ENCODE results near the gene CYP4F22. TPM values are rescaled to one million over a fixed set of nuclear protein-coding genes. Genes with fewer than 3 reads are reported as not detected.
A peak's percentile ranks its signal among the peaks of the same experiment; 100 is the strongest.
"Not testable (repeated sequence)": the region's sequence is repeated elsewhere in the genome, so short reads cannot be mapped to it uniquely, and the experiment has no call there.

Gene CYP4F22
- total RNA-seq, 2 donors from 2014 or later: not detected

DNA sequence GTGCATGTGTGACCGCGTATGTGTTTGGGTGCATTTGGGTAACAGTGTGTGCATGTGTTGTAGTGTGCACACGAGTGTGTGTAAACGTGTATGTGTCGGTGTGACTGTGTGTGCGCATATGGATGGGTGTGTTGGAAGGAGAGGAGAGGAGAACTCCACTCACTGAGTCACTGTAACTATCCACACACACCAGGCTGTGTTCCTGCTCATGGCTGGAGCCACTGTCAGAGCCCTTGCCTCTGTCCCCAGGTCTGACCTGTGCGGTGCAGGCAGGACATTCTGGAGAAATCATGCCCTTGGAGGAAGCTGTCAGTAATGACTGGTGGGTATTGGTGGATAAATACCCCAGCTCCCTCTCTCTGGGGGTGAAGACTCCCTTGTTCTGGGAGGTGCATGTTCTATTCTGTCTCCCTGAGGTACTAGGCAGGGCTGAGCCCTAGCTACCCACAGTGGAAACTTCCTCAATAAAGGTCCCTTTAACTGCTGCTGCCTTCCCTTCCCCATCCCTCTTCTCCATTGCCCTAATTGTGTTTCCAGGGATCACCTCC is 48.4 kb downstream of the CYP4F22 start:
- intact Hi-C loops (cut with DNase I): loop anchor here (1.0 to 10.0 kb wide), 7 partner anchors 102 to 464 kb away; no protein-coding TSS in a partner anchor
- ATAC-seq (no peak), DNase-seq (no peak)

GRCh38 chr19:15557223-15557622 is 48.9 kb downstream of the CYP4F22 start:
- no peak for ATAC-seq
- intact Hi-C loops (cut with DNase I): loop anchor here (2.0 to 10.0 kb wide), 6 partner anchors 102 to 465 kb away; no protein-coding TSS in a partner anchor
- no peak for DNase-seq

GRCh38 chr19:15562145-15562544 is 53.8 kb downstream of the CYP4F22 start:
- intact Hi-C loops (cut with DNase I): no loop called here
- no peak for ATAC-seq
- DNase-seq: no peak

DNA sequence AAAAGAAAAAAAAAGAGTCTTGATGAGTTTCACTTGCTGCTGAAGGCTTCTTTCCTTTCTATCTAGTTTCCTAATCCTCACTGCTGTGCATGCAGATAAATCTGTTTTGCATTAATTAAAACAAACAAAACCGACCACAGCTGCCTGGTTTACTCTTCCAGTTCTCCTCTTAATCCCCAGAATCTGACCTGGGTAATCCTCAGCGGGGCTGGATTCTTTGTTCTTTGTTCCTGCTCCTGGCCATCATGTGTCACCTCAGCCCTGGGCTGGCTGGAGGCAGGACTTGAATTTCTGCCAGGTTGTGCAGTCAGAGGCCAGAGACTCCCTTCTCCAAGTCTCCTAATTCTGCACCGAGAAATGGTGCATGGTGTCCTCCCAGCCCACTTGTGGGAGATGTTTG is 54.5 kb downstream of the CYP4F22 start:
- DNase-seq (no peak), ATAC-seq (no peak)
- intact Hi-C loops (cut with DNase I): no loop called here

DNA sequence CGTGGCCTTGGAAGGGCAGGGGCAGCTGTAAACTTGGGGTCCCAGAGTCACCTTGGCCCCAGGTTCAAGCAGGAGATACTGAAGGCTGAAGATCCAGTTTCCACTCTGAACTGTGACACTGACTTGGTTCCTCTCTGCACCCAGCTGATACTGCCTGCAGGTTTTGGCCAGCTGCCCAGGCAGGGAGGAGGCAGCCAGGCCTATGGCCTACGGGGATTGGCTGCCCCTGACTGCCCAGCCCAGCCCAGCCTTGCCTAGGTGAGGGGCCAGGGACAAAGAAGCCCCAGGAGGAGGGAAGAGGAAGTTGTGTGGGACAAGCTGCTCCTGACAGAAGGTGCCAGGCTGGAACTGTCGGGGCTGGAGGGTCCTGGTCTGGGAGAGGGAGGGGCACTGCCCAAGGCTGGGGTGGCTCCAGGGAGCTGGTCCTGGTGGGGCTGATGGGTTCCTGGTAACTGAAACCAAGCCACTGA is 55.0 kb downstream of the CYP4F22 start:
- DNase-seq (no peak), ATAC-seq (peak; percentile 78 to 81)
- intact Hi-C loops (cut with DNase I): no loop called here

DNA sequence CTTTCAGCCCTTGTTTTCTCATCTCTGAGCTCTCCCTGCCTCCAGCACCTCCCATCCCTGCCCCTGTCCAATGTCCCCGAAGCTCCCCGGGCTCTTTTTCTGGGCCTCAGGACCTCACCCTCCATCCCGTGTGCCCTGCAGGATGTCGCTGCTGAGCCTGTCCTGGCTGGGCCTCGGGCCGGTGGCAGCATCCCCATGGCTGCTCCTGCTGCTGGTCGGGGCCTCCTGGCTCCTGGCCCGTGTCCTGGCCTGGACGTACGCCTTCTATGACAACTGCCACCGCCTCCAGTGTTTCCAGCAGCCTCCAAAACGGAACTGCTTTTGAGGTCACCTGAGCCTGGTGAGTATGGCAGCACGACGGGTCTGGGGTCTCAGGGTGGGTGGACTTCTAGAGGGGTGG is 55.6 kb downstream of the CYP4F22 start:
- no peak for ATAC-seq
- DNase-seq: no peak
- intact Hi-C loops (cut with DNase I): no loop called here

- ATAC-seq (no peak), DNase-seq (no peak)
- intact Hi-C loops (cut with DNase I): no loop called here
Measured at GRCh38 chr19:15564534-15565168, 56.3 kb downstream of the CYP4F22 start.

DNA sequence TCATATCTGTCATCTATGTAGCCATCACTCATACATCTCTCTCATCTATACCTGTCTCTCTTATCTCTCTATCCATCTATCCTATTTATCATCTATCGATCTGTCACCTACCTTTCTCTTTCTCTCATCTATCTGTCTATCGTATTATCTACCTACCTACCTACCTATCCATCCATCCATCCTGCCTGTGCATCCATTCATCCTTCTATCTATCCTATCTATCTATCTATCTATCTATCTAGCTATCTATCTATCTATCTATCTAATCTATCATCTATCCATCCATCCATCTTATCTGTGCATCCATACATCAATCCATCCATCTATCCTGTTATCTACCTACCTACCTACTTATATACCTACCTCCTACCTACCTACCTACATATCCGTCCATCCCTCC is 62.1 kb downstream of the CYP4F22 start:
- DNase-seq (no peak), ATAC-seq (no peak)
- intact Hi-C loops (cut with DNase I): no loop called here

GRCh38 chr19:15575406-15575805 is 67.1 kb downstream of the CYP4F22 start:
- ATAC-seq (no peak), DNase-seq (no peak)
- intact Hi-C loops (cut with DNase I): no loop called here

DNA sequence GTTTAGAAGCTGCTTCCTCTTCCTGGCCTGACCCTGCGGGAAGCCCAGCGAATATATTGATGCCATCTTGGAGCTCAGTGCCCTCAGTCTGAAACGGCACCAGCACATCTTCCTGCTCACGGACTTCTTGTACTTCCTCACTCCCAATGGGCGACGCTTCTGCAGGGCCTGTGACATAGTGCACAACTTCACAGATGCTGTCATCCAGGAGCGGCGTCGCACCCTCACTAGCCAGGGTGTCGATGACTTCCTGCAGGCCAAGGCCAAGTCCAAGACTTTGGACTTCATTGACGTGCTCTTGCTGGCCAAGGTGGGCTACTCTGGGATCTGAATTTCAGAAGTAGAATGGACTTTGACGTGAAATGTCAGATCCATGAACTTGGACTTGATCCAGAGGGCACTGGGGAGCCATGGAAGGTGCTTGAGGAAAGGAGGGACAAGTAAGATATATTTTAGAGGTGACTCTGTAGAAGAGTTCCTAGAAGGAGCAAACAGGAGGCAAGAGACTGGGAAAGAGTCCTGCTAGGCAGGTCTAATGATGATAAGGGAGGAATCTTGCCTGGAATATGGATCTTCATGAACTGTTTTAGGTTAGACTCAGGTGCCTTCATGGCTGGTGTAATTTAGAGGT is 68.3 kb downstream of the CYP4F22 start:
- intact Hi-C loops (cut with DNase I): no loop called here
- DNase-seq (no peak), ATAC-seq (no peak)

DNA sequence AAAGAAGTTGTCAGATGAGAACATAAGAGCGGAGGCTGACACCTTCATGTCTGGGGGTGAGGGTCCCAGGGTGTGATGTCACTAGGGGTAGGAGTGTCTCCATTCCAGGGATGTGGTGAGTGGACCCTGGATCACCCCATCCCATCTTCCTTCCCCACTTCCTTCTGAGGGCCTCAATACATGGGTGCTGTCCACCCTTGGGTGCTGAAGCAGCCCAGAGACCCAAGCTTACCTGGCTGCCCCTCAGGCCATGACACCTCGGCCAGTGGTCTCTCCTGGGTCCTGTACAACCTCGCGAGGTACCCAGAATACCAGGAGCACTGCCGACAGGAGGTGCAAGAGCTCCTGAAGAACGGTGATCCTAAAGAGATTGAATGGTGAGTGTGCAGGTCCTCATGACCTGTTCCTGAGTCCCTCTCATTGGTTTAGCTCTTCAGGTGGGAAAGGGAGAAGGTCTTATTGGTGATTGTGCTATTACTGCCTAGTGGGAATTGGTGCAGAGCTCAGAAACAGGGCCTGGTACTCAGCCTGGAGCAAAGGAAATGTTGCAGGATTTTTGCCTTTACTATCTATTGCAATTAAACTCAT is 69.0 kb downstream of the CYP4F22 start:
- intact Hi-C loops (cut with DNase I): no loop called here
- ATAC-seq (no peak), DNase-seq (no peak)

DNA sequence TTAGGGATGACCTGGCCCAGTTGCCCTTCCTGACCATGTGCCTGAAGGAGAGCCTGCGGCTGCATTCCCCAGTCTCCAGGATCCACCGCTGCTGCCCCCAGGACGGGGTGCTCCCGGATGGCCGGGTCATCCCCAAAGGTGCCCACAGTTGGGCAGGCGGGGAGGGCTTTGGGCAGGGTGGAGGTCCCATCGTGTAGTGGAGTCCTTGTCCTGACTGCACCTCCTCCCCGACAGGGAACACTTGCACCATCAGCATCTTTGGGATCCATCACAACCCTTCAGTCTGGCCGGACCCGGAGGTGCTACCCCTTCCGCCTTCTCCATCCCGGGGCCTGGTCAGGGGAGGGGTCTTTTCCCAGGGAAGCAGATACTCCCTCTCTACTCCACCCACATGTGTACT is 75.0 kb downstream of the CYP4F22 start:
- DNase-seq (no peak), ATAC-seq (no peak)
- intact Hi-C loops (cut with DNase I): loop anchor here in 1 of 2 donors (5.0 kb wide), 1 partner anchor 599 kb away; no protein-coding TSS in a partner anchor

- intact Hi-C loops (cut with DNase I): loop anchor here in 1 of 2 donors (5.0 kb wide), 1 partner anchor 598 kb away; no protein-coding TSS in a partner anchor
Measured at GRCh38 chr19:15584095-15584494, 75.8 kb downstream of the CYP4F22 start.

GRCh38 chr19:15584541-15585115 is 76.3 kb downstream of the CYP4F22 start:
- intact Hi-C loops (cut with DNase I): loop anchor here in 1 of 2 donors (5.0 kb wide), 1 partner anchor 598 kb away; no protein-coding TSS in a partner anchor
- ATAC-seq: peak; percentile 72 to 77
- DNase-seq: peak; percentile 80

More at GRCh38 chr19:15584095-15584494, 75.8 kb downstream of the CYP4F22 start:
- DNase-seq (no peak), ATAC-seq (no peak)

- intact Hi-C loops (cut with DNase I): no loop called here
- ATAC-seq (peak in 1 of 2 donors; percentile 35), DNase-seq (peak; percentile 36)
Measured at GRCh38 chr19:15587663-15588062, 79.3 kb downstream of the CYP4F22 start.

- intact Hi-C loops (cut with DNase I): no loop called here
- DNase-seq (no peak), ATAC-seq (no peak)
Measured at GRCh38 chr19:15588265-15588664, 79.9 kb downstream of the CYP4F22 start.

- intact Hi-C loops (cut with DNase I): no loop called here
- ATAC-seq: no peak
- no peak for DNase-seq
Measured at GRCh38 chr19:15589760-15590451, 81.6 kb downstream of the CYP4F22 start.

DNA sequence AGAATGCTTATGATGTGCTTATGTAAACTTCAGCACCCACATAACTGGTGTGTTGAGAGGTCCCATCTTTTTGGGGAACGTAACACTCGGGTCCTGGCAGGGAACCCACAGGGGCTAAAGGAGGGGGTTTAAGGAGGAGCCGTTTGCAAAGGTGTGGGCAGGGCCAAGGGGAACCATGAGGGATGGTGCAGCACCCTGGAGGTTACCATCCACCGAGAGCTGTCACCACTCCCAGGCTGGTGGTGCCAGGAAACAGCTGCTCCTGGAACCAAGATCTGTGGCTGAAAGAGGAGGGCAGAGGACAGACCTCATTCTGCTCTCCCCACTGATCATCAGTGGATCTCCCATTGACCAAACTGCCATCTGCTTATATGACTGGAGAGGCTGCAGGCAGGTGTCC is 83.5 kb downstream of the CYP4F22 start:
- DNase-seq (no peak), ATAC-seq (no peak)
- intact Hi-C loops (cut with DNase I): no loop called here

DNA sequence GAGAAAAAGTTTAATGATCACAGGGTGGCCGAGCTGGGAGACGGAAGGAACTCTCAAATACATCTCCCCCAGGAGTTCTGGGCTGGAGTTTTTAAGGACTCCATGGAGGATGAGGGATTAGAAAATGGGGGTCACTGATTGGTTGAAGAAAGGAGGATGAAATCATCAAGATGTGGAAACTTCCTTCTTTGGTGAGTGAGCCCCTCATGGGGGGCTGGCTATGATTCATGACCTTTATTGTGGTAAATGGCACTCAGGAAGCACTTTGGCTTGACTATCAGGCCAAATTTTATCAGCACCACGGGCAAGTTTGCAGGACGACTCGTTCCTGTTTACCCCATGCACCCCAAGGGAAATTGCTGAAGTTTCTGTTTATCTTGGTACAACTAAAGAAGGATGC is 84.2 kb downstream of the CYP4F22 start:
- intact Hi-C loops (cut with DNase I); DNase-seq; ATAC-seq: not testable (repeated sequence)
